ENCODE measurements around the gene TIE1. TPM values are rescaled to one million over a fixed set of nuclear protein-coding genes. Genes with fewer than 3 reads are reported as not detected.

Gene TIE1
- total RNA-seq, 1 experiment from 2014 or later, result not detected

DNA sequence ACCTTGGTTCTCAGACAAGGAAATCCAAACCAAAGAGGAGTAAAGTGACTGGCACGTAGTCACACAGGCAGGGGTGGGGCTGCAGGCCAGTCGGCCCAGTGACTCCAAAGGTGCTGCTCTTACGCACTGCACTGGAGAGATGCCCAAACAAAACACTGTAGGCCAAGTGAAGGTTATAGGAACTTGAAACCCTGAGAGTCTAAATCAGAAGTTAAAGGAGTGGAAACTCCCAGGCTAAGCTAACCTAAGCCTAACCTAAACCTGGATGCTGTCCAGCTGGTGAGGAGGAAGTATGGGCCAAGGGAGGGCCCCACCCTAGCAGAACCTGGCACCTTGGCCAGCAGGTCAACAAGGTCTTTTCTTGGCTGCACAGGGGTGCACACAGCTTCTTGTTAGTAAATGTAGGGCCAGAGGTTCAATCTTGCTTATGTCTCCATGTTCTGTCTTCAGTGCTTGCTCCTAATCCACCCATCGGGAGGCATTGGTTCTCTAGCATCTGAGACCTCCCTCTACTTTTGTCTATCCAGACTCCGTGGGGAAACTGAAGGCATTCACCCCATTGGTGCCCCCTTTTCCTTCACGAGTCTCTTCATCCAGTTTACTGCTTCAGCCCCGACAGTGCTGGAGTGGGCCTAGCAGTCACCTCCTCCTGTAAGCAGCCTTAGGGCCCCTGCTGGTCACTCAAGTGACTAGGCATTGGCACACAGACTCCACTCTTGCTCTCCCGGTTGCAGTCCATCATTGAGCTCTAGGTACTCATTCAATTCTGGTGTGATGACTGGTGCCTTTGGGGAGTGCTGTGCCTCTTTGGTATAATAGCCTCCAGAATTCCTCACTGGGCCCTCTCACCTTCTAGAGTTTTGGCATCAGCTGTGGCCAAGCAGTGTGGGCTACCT lies 43.9 kb upstream of the TIE1 start:
- peaks cover 4% of the 10 kb centered on the region for H3K27me3 Mint-ChIP-seq (ENCODE audit: insufficient read depth, unreplicated experiment)
- no TSS peak for BruUV-seq (replicated peaks)
- H3K4me1 ChIP-seq, result no peaks in the 10 kb centered on the region
- CTCF ChIA-PET, result no interaction called here
- TF ChIP-seq, protein P1, sequence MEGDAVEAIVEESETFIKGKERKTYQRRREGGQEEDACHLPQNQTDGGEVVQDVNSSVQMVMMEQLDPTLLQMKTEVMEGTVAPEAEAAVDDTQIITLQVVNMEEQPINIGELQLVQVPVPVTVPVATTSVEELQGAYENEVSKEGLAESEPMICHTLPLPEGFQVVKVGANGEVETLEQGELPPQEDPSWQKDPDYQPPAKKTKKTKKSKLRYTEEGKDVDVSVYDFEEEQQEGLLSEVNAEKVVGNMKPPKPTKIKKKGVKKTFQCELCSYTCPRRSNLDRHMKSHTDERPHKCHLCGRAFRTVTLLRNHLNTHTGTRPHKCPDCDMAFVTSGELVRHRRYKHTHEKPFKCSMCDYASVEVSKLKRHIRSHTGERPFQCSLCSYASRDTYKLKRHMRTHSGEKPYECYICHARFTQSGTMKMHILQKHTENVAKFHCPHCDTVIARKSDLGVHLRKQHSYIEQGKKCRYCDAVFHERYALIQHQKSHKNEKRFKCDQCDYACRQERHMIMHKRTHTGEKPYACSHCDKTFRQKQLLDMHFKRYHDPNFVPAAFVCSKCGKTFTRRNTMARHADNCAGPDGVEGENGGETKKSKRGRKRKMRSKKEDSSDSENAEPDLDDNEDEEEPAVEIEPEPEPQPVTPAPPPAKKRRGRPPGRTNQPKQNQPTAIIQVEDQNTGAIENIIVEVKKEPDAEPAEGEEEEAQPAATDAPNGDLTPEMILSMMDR (IDR thresholded peaks at IDR 0.05; ENCODE audit: insufficient read depth in 1 of 2, low read depth in 1 of 2, low read length in 1 of 2, severe bottlenecking in 1 of 2, unreplicated experiment in 1 of 2), result no peak
- no peaks in the 10 kb centered on the region for H3K36me3 ChIP-seq (ENCODE audit: control insufficient read depth, insufficient read depth, low read length)
- H3K36me3 Mint-ChIP-seq (ENCODE audit: insufficient read depth, unreplicated experiment), result no peaks in the 10 kb centered on the region
- no peaks in the 10 kb centered on the region for H3K27me3 ChIP-seq (replicated peaks; ENCODE audit: control insufficient read depth, insufficient read depth, low read length)
- no peak for DNase-seq
- no peak overlapping the region for H3K4me3 Mint-ChIP-seq (ENCODE audit: unreplicated experiment)
- H3K4me1 Mint-ChIP-seq (ENCODE audit: low read depth, unreplicated experiment), result no peaks in the 10 kb centered on the region
- no peak overlapping the region for H3K27ac Mint-ChIP-seq (ENCODE audit: unreplicated experiment)
- peaks cover 13% of the 10 kb centered on the region for H3K9me3 Mint-ChIP-seq (ENCODE audit: unreplicated experiment)
- no peaks in the 10 kb centered on the region for H3K9me3 ChIP-seq
- no peak overlapping the region for H3K4me3 ChIP-seq (ENCODE audit: low read depth, low read length)
- intact Hi-C loops (cut with micrococcal nuclease; ENCODE audit: unreplicated experiment), result no loop called here
- POLR2A ChIA-PET, result no interaction called here

DNA sequence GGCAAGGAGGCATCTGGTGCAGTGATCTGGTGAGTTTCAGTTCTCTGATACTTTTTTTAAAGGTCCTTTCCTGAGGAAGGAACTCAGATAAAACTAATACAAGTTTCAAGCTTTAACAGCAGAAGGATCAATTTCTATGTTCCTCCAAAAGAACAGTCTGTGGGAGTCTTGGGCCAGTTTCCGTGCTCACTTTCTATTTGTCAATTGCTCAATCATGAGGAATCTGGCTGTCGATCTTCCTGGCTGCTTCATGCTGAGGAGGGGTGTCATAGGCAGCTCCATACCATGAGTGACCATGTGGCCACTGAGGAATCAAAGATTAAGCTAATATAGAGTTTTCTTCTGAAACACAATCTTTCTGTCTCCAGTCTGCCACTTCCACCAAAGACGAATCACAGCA lies 42.4 kb upstream of the TIE1 start:
- no TSS peak for BruUV-seq (replicated peaks)
- Mint-ChIP-seq H3K9me3 (ENCODE audit: unreplicated experiment) (peaks cover 3% of the 10 kb centered on the region), H3K27ac (ENCODE audit: unreplicated experiment) (no peak overlapping the region), H3K36me3 (ENCODE audit: insufficient read depth, unreplicated experiment) (peaks cover under 1% of the 10 kb centered on the region), H3K27me3 (ENCODE audit: insufficient read depth, unreplicated experiment) (no peaks in the 10 kb centered on the region), H3K4me1 (ENCODE audit: low read depth, unreplicated experiment) (no peaks in the 10 kb centered on the region), H3K4me3 (ENCODE audit: unreplicated experiment) (no peak overlapping the region)
- H3K4me3 ChIP-seq (ENCODE audit: low read depth, low read length), result no peak overlapping the region
- CTCF ChIA-PET, result no interaction called here
- no peaks in the 10 kb centered on the region for H3K36me3 ChIP-seq (ENCODE audit: control insufficient read depth, insufficient read depth, low read length)
- TF ChIP-seq, protein P1 (IDR thresholded peaks at IDR 0.05; ENCODE audit: insufficient read depth in 1 of 2, low read depth in 1 of 2, low read length in 1 of 2, severe bottlenecking in 1 of 2, unreplicated experiment in 1 of 2), result no peak
- no peak for DNase-seq
- intact Hi-C loops (cut with micrococcal nuclease; ENCODE audit: unreplicated experiment), result no loop called here
- no peaks in the 10 kb centered on the region for H3K27me3 ChIP-seq (replicated peaks; ENCODE audit: control insufficient read depth, insufficient read depth, low read length)
- POLR2A ChIA-PET, result no interaction called here
- H3K9me3 ChIP-seq, result peaks cover 2% of the 10 kb centered on the region; the same call in 1 of the 2 replicates
- H3K4me1 ChIP-seq, result no peaks in the 10 kb centered on the region

DNA sequence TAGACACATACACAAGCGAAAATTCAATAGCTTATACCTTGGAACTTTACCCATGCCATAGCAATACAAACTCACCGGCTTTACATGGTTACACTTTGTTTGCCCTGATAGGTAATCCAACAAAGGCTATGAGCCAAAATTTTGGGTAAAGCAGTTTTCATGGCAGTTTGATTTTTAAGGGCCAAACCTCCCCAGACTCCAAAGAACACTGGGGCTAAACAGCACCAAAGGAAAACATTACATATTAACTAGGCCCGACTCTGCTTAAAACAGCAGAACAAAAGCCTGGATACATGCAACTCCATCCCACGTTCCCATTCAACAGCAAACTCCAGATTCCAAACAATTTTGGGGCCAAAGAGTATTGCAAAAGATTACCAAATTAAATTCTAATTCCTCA lies 35.4 kb upstream of the TIE1 start:
- Mint-ChIP-seq H3K27ac (ENCODE audit: unreplicated experiment) (no peak overlapping the region), H3K4me1 (ENCODE audit: low read depth, unreplicated experiment) (peaks cover 11% of the 10 kb centered on the region), H3K27me3 (ENCODE audit: insufficient read depth, unreplicated experiment) (no peaks in the 10 kb centered on the region), H3K9me3 (ENCODE audit: unreplicated experiment) (peaks cover 10% of the 10 kb centered on the region), H3K4me3 (ENCODE audit: unreplicated experiment) (no peak overlapping the region), H3K36me3 (ENCODE audit: insufficient read depth, unreplicated experiment) (peaks cover 12% of the 10 kb centered on the region)
- Histone ChIP-seq H3K27me3 (replicated peaks; ENCODE audit: control insufficient read depth, insufficient read depth, low read length) (no peaks in the 10 kb centered on the region), H3K36me3 (ENCODE audit: control insufficient read depth, insufficient read depth, low read length) (no peaks in the 10 kb centered on the region), H3K9me3 (peaks cover 9% of the 10 kb centered on the region), H3K4me1 (peaks cover 10% of the 10 kb centered on the region), H3K4me3 (ENCODE audit: low read depth, low read length) (no peak overlapping the region)
- TF ChIP-seq, protein P1 (IDR thresholded peaks at IDR 0.05; ENCODE audit: insufficient read depth in 1 of 2, low read depth in 1 of 2, low read length in 1 of 2, severe bottlenecking in 1 of 2, unreplicated experiment in 1 of 2), result no peak
- no peak for DNase-seq
- POLR2A ChIA-PET, result no interaction called here
- CTCF ChIA-PET, result no interaction called here
- intact Hi-C loops (cut with micrococcal nuclease; ENCODE audit: unreplicated experiment), result no loop called here
- no TSS peak for BruUV-seq (replicated peaks)
